Mammary microvascular endothelial cell (primary cell): Measurements from ENCODE around the gene GNA14. TPM values are rescaled to one million over a fixed set of nuclear protein-coding genes. Genes with fewer than 3 reads are reported as not detected.

Experiments
- total RNA-seq: library from RNA; depleted of rRNA; stranded (reverse); fragments of >200 nt; gene quantifications from 2 replicates; pipeline ENCODE4 v1.2.3, GENCODE V29; 2015

GNA14 gene
- total RNA-seq = 2.7 and 3.4 TPM in 2 replicates

GRCh38 chr9:77648234-77649108 is at the start of gene GNA14:
Gene GNA14 (minus strand): TSS chr9:77648322. CDS start chr9:77647793, 529 bp downstream.

